HL-60 (cell line): ENCODE data around the gene NATD1.

Experiments
- DNase-seq, 2 experiments: peaks; one replicate each; pipeline ENCODE4 v3.0.0-alpha.2; 2010 to 2020; ENCODE audit warnings: low read depth in 1 of 2, low spot score in 1 of 2
- H3K27ac ChIP-seq: fragments of 250-450 bp; sonication (Bioruptor Pico); replicated peaks from 2 replicates; pipeline ENCODE4 v1.5.1; 2020; ENCODE audit warnings: mild to moderate bottlenecking, moderate library complexity
- H3K27me3 ChIP-seq: fragments of 250-450 bp; sonication (Bioruptor Pico); 2 replicates; pipeline ENCODE4 v1.5.1; 2021; ENCODE audit warnings: mild to moderate bottlenecking, moderate library complexity; ENCODE audit not compliant: insufficient read depth, poor library complexity, severe bottlenecking
- H3K4me3 ChIP-seq: replicated peaks from 2 replicates; pipeline ENCODE4 v1.5.1; 2011; ENCODE audit warnings: mild to moderate bottlenecking, control low read depth, low read length; ENCODE audit not compliant: insufficient read depth
- CTCF ChIP-seq: IDR thresholded peaks from one replicate; pipeline ENCODE4 v1.5.1; 2011; ENCODE audit warnings: low read length, control low read depth, inconsistent platforms; ENCODE audit not compliant: insufficient read depth
- GABPA ChIP-seq: IDR thresholded peaks from 2 replicates; pipeline ENCODE4 v1.6.1; 2012; ENCODE audit warnings: low read depth
- POLR2AphosphoS5 ChIP-seq: IDR thresholded peaks from 2 replicates; pipeline ENCODE4 v1.6.1; 2012; ENCODE audit warnings: low read depth
- REST ChIP-seq: IDR thresholded peaks from 2 replicates; pipeline ENCODE4 v1.6.1; 2012; ENCODE audit warnings: low read depth; ENCODE audit not compliant: insufficient replicate concordance
- SPI1 ChIP-seq: IDR thresholded peaks from 2 replicates; pipeline ENCODE4 v1.6.1; 2012; ENCODE audit warnings: low read depth, mild to moderate bottlenecking, borderline replicate concordance

Gene NATD1

DNA sequence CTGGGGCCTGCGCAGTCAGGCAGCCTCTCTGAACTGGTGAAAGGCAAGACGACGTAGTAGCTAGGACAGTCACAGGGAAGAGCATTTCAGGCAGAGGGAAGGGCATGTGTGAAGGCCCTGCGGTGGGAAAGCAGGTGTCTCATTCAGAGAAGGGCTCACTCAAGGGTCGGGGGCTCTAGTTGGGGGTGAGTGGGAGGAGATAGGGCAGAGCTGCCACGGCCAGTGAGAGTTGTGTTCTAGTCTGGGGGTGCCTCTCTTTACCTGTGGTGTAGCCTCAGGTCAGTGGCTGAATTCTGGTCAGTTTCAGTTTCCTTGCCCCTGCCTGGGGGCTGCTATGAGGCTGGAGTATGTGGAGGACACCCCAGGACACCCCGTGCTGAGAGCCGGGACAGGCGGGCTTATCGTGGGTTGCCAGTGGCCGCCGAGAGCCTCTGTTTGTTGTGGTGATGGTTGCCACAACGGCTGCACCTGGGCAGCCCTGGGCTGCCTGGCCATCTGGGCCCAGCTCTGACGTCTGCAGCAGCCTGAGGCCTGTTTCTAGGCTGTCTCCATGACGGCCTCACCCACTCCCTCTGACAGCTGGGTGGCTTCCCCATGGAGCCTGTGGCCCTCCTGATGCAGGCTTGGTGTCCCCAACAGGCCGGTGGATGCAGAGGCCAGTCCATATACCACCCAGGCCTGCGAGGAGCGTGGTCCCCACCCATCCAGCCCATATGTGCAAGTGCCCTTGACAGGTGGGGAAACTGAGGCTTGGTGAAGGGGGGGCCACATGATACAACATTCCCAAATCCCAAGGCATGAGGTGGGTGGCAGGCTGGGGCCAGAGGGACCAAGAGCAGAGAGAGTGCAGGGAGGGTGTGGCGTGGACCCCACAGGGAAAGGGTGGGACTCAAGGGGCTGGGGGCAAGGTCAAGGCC lies 42.1 kb upstream of the NATD1 start:
- Histone ChIP-seq H3K27ac (no peak overlapping the region), H3K4me3 (no peak overlapping the region), H3K27me3 (no peaks in the 10 kb centered on the region)
- no peak for TF ChIP-seq POLR2AphosphoS5
- no peak for TF ChIP-seq GABPA
- TF ChIP-seq CTCF = no peak
- no peak for TF ChIP-seq SPI1
- no peak for TF ChIP-seq REST
- DNase-seq = no peak

DNA sequence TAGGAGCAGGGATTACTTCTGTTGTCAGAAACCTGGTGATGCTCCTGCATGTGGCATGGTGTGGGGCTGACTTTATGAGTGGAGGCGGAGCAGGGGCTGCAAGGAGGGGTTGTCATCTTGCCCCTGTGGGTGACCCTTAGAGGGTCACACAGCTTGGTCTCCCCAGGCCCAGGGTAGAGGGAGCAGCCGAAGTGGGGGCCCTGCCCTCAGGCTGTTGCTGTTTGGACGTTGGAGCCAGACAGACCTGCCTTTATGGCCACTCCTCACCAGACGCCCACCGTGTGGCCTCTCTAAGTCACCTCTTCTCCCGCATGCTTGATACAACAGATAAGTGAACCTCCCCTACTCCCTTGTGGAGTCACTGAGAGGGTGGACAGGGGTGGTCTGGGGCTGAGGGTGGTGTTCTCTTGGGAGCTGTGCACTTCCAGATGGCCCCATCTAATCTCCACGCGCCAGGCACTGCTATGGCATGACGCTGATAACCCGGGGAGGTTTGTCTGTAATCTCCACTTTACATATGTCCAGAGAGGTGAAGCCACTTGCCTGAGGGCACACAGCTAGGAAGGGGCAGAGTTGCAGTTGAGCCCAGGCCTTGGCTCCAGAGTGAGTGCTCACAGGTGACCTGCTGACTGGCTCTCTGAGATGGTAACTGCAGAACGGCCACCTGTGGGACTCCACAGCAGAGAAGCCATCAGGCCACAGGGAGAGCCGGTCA lies 41.3 kb upstream of the NATD1 start:
- Histone ChIP-seq H3K4me3 (no peak overlapping the region), H3K27ac (no peak overlapping the region), H3K27me3 (no peaks in the 10 kb centered on the region)
- TF ChIP-seq POLR2AphosphoS5 (no peak), SPI1 (no peak), GABPA (no peak), REST (no peak), CTCF (no peak)
- no peak for DNase-seq

GRCh38 chr17:21293831-21294210 lies 40.6 kb upstream of the NATD1 start:
- no peak for TF ChIP-seq CTCF
- TF ChIP-seq REST = no peak
- no peak for TF ChIP-seq POLR2AphosphoS5
- no peak for TF ChIP-seq SPI1
- no peak for TF ChIP-seq GABPA
- Histone ChIP-seq H3K27me3 (no peaks in the 10 kb centered on the region), H3K27ac (no peak overlapping the region), H3K4me3 (no peak overlapping the region)
- no peak for DNase-seq
